Measurements from ENCODE around the gene LHFPL3. TPM values are rescaled to one million over a fixed set of nuclear protein-coding genes. Genes with fewer than 3 reads are reported as not detected.
"Not testable (repeated sequence)": the region's sequence is repeated elsewhere in the genome, so short reads cannot be mapped to it uniquely, and the experiment has no call there.

The LHFPL3 gene
- total RNA-seq, 1 experiment from 2014 or later, result not detected

DNA sequence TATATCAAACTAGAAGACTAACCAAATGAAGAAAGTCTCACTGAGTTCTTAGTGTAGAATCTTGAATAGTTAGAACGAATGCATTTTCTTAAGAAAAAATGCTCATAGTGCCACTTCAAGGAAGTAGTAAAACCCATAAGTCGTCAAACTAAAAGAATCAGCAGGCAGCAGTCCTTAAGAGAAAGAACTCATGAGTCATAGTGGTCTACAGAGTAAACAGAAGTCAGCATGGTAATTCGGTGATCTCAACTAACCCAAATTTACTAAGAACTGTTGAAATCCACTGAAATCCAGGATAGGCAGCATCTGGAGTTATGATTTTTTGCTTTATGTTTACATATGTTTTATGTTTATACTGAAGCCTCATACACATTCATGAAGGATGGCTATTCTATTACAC, 256.2 kb downstream of the LHFPL3 start:
- TF ChIP-seq, protein P1, sequence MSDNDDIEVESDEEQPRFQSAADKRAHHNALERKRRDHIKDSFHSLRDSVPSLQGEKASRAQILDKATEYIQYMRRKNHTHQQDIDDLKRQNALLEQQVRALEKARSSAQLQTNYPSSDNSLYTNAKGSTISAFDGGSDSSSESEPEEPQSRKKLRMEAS (IDR thresholded peaks at IDR 0.05), result no peak
- TF ChIP-seq, protein P2, sequence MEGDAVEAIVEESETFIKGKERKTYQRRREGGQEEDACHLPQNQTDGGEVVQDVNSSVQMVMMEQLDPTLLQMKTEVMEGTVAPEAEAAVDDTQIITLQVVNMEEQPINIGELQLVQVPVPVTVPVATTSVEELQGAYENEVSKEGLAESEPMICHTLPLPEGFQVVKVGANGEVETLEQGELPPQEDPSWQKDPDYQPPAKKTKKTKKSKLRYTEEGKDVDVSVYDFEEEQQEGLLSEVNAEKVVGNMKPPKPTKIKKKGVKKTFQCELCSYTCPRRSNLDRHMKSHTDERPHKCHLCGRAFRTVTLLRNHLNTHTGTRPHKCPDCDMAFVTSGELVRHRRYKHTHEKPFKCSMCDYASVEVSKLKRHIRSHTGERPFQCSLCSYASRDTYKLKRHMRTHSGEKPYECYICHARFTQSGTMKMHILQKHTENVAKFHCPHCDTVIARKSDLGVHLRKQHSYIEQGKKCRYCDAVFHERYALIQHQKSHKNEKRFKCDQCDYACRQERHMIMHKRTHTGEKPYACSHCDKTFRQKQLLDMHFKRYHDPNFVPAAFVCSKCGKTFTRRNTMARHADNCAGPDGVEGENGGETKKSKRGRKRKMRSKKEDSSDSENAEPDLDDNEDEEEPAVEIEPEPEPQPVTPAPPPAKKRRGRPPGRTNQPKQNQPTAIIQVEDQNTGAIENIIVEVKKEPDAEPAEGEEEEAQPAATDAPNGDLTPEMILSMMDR (IDR thresholded peaks at IDR 0.05 in 2 of 3, conservative IDR thresholded peaks at IDR 0.05 in 1 of 3; ENCODE audit: borderline replicate concordance in 1 of 3, insufficient read depth in 1 of 3, low read depth in 2 of 3, low read length in 2 of 3), result no peak
- no peak for TF ChIP-seq POLR2AphosphoS5 (IDR thresholded peaks at IDR 0.05; ENCODE audit: low read depth, low read length)
- no peak for TF ChIP-seq EZH2 (IDR thresholded peaks at IDR 0.05)
- TF ChIP-seq CBX3 (IDR thresholded peaks at IDR 0.05; ENCODE audit: low read depth), result no peak
- no peak for TF ChIP-seq SP1 (IDR thresholded peaks at IDR 0.05; ENCODE audit: low read depth)
- no peak for TF ChIP-seq FOSL1 (IDR thresholded peaks at IDR 0.05; ENCODE audit: low read depth)
- TF ChIP-seq, protein P3, sequence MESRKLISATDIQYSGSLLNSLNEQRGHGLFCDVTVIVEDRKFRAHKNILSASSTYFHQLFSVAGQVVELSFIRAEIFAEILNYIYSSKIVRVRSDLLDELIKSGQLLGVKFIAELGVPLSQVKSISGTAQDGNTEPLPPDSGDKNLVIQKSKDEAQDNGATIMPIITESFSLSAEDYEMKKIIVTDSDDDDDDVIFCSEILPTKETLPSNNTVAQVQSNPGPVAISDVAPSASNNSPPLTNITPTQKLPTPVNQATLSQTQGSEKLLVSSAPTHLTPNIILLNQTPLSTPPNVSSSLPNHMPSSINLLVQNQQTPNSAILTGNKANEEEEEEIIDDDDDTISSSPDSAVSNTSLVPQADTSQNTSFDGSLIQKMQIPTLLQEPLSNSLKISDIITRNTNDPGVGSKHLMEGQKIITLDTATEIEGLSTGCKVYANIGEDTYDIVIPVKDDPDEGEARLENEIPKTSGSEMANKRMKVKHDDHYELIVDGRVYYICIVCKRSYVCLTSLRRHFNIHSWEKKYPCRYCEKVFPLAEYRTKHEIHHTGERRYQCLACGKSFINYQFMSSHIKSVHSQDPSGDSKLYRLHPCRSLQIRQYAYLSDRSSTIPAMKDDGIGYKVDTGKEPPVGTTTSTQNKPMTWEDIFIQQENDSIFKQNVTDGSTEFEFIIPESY (IDR thresholded peaks at IDR 0.05; ENCODE audit: extremely low read depth, insufficient replicate concordance, low read length), result no peak
- TF ChIP-seq, protein P4, sequence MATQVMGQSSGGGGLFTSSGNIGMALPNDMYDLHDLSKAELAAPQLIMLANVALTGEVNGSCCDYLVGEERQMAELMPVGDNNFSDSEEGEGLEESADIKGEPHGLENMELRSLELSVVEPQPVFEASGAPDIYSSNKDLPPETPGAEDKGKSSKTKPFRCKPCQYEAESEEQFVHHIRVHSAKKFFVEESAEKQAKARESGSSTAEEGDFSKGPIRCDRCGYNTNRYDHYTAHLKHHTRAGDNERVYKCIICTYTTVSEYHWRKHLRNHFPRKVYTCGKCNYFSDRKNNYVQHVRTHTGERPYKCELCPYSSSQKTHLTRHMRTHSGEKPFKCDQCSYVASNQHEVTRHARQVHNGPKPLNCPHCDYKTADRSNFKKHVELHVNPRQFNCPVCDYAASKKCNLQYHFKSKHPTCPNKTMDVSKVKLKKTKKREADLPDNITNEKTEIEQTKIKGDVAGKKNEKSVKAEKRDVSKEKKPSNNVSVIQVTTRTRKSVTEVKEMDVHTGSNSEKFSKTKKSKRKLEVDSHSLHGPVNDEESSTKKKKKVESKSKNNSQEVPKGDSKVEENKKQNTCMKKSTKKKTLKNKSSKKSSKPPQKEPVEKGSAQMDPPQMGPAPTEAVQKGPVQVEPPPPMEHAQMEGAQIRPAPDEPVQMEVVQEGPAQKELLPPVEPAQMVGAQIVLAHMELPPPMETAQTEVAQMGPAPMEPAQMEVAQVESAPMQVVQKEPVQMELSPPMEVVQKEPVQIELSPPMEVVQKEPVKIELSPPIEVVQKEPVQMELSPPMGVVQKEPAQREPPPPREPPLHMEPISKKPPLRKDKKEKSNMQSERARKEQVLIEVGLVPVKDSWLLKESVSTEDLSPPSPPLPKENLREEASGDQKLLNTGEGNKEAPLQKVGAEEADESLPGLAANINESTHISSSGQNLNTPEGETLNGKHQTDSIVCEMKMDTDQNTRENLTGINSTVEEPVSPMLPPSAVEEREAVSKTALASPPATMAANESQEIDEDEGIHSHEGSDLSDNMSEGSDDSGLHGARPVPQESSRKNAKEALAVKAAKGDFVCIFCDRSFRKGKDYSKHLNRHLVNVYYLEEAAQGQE (IDR thresholded peaks at IDR 0.05; ENCODE audit: low read depth), result no peak
- TF ChIP-seq EGR1 (IDR thresholded peaks at IDR 0.05; ENCODE audit: low read depth), result no peak
- no peak for TF ChIP-seq ZFX (IDR thresholded peaks at IDR 0.05)
- TF ChIP-seq SIN3A (IDR thresholded peaks at IDR 0.05; ENCODE audit: low read depth), result no peak
- no peak for TF ChIP-seq JUND (IDR thresholded peaks at IDR 0.05)
- no peak for TF ChIP-seq SRF (IDR thresholded peaks at IDR 0.05; ENCODE audit: low read depth)
- TF ChIP-seq TCF7L2 (IDR thresholded peaks at IDR 0.05; ENCODE audit: borderline replicate concordance, extremely low read depth, insufficient read depth, insufficient read length), result no peak
- TF ChIP-seq ELF1 (IDR thresholded peaks at IDR 0.05; ENCODE audit: borderline replicate concordance, low read depth), result no peak
- no TSS peak for BruUV-seq (replicated peaks)
- no peak overlapping the region for H3K4me2 ChIP-seq (ENCODE audit: low read length)
- no peaks in the 10 kb centered on the region for H4K20me1 ChIP-seq (ENCODE audit: insufficient read depth)
- intact Hi-C loops (cut with micrococcal nuclease), result no loop called here
- DNase-seq (ENCODE audit: low read depth, low spot score) (no peak), ATAC-seq (no peak)
- no peak overlapping the region for H2AFZ ChIP-seq (ENCODE audit: low read depth, low read length, poor library complexity, severe bottlenecking)
- H3K9me2 ChIP-seq (ENCODE audit: insufficient read depth), result no peaks in the 10 kb centered on the region
- POLR2A ChIA-PET, result no interaction called here
- H3K36me3 ChIP-seq (ENCODE audit: control insufficient read depth in 1 of 2, insufficient read depth in 2 of 2, low read length in 2 of 2), result no peaks in the 10 kb centered on the region
- no peaks in the 10 kb centered on the region for H3K27me3 ChIP-seq (ENCODE audit: insufficient read depth, low read length)
- RAD21 ChIA-PET (ENCODE audit: low non-redundant PET in 1 of 2, low total read pairs in 2 of 2, uncharacterized antibody in 2 of 2, unreplicated experiment in 2 of 2), result no interaction called here
- CTCF ChIA-PET, result no interaction called here
- H3K27ac ChIP-seq (ENCODE audit: low read depth, low read length), result no peak overlapping the region
- no peak overlapping the region for H3K9ac ChIP-seq (ENCODE audit: low read length)
- H3K4me1 ChIP-seq (ENCODE audit: control insufficient read depth in 1 of 2, insufficient read depth in 2 of 2, low read length in 2 of 2), result no peaks in the 10 kb centered on the region
- no peaks in the 10 kb centered on the region for H3K79me2 ChIP-seq (ENCODE audit: insufficient read depth, low read length)
- no peaks in the 10 kb centered on the region for H3K9me3 ChIP-seq (ENCODE audit: control insufficient read depth in 1 of 2, insufficient read depth in 1 of 2, low read depth in 1 of 2, low read length in 2 of 2)
- no peak overlapping the region for H3K4me3 ChIP-seq (replicated peaks in 1 of 2; ENCODE audit: low read depth in 1 of 2, low read length in 2 of 2)

DNA sequence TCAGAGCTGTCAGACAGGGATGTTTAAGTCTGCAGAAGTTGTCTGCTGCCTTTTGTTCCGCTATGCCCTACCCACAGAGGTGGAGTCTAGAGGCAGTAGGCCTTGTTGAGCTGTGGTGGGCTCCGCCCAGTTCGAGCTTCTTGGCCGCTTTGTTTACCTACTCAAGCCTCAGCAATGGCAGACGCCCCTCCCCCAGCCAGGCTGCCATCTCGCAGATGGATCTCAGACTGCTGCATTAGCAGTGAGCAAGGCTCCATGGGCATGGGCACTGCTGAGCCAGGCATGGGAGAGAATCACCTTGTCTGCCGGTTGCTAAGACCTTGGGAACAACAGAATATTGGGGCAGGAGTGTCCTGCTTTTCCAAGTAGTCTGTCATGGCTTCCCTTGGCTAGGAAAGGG, 267.2 kb downstream of the LHFPL3 start:
- not testable (repeated sequence) for H3K4me1 ChIP-seq (ENCODE audit: control insufficient read depth in 1 of 2, insufficient read depth in 2 of 2, low read length in 2 of 2)

More for the DNA sequence above, 267.2 kb downstream of the LHFPL3 start:
- H3K36me3 ChIP-seq (ENCODE audit: control insufficient read depth in 1 of 2, insufficient read depth in 2 of 2, low read length in 2 of 2); H3K9me2 ChIP-seq (ENCODE audit: insufficient read depth); H3K9ac ChIP-seq (ENCODE audit: low read length); RAD21 ChIA-PET (ENCODE audit: low non-redundant PET in 1 of 2, low total read pairs in 2 of 2, uncharacterized antibody in 2 of 2, unreplicated experiment in 2 of 2); CTCF ChIA-PET; DNase-seq (ENCODE audit: low read depth, low spot score); intact Hi-C loops (cut with micrococcal nuclease); H2AFZ ChIP-seq (ENCODE audit: low read depth, low read length, poor library complexity, severe bottlenecking); H3K9me3 ChIP-seq (ENCODE audit: control insufficient read depth in 1 of 2, insufficient read depth in 1 of 2, low read depth in 1 of 2, low read length in 2 of 2); BruUV-seq (replicated peaks); H3K27ac ChIP-seq (ENCODE audit: low read depth, low read length); H3K4me3 ChIP-seq (replicated peaks in 1 of 2; ENCODE audit: low read depth in 1 of 2, low read length in 2 of 2); POLR2A ChIA-PET; H3K79me2 ChIP-seq (ENCODE audit: insufficient read depth, low read length); H4K20me1 ChIP-seq (ENCODE audit: insufficient read depth); H3K27me3 ChIP-seq (ENCODE audit: insufficient read depth, low read length); H3K4me2 ChIP-seq (ENCODE audit: low read length); ATAC-seq: not testable (repeated sequence)
